ENCODE data around the gene REEP1. TPM values are rescaled to one million over a fixed set of nuclear protein-coding genes. Genes with fewer than 3 reads are reported as not detected.

Gene REEP1
- total and polyA plus RNA-seq, 2 of the 8 experiments (the other 6 are each of a cell fraction or from before 2014, with no cell fraction given): 0.74 to 1.5 TPM

GRCh38 chr2:86341470-86341869, 4.0 kb upstream of the REEP1 start:
- POLR2A ChIA-PET (ENCODE audit: partially characterized antibody): no interaction called here
- no peaks in the 10 kb centered on the region; a peak in 1 of 8 replicates for H3K36me3 ChIP-seq (ENCODE audit: control insufficient read depth in 2 of 4, insufficient read depth in 4 of 4, low read length in 3 of 4)

More at GRCh38 chr2:86341470-86341869, 4.0 kb upstream of the REEP1 start:
- H3K4ac ChIP-seq (replicated peaks; ENCODE audit: insufficient read length, low read depth, low read length): no peak overlapping the region
- H2BK15ac ChIP-seq (ENCODE audit: low read length): no peak overlapping the region
- H2BK12ac ChIP-seq (ENCODE audit: low read depth, low read length): no peak overlapping the region
- no peak overlapping the region for H2BK120ac ChIP-seq (replicated peaks; ENCODE audit: low read depth, low read length)
- H3K9ac ChIP-seq (replicated peaks in 1 of 4; ENCODE audit: extremely low read depth in 1 of 4, low read depth in 3 of 4, low read length in 3 of 4): no peak overlapping the region
- no peak overlapping the region for H3K18ac ChIP-seq (ENCODE audit: extremely low read depth, low read length)
- DNase-seq (ENCODE audit: low read depth in 1 of 2, low spot score in 2 of 2) (no peak), FAIRE-seq (no peak)
- no peak overlapping the region for H4K5ac ChIP-seq (ENCODE audit: insufficient read length, low read depth, low read length)
- TF ChIP-seq MAFK (IDR thresholded peaks at IDR 0.05; ENCODE audit: low read depth, low read length) (no peak), JUND (IDR thresholded peaks at IDR 0.05; ENCODE audit: low read length) (no peak), RNF2 (IDR thresholded peaks at IDR 0.05; ENCODE audit: borderline replicate concordance, low read depth, low read length, missing control alignments, poor library complexity, severe bottlenecking) (no peak), POLR2A (IDR thresholded peaks at IDR 0.05; ENCODE audit: control extremely low read depth in 1 of 2, low read depth in 2 of 2, low read length in 2 of 2) (no peak), EGR1 (IDR thresholded peaks at IDR 0.05; ENCODE audit: borderline replicate concordance, low read depth, low read length) (no peak), SP4 (IDR thresholded peaks at IDR 0.05; ENCODE audit: low read length) (no peak), TAF1 (IDR thresholded peaks at IDR 0.05; ENCODE audit: low read depth, low read length) (no peak), NANOG (IDR thresholded peaks at IDR 0.05; ENCODE audit: insufficient read depth, low read depth, low read length, poor library complexity, severe bottlenecking) (no peak), SUZ12 (IDR thresholded peaks at IDR 0.05; ENCODE audit: low read length) (no peak), KDM4A (IDR thresholded peaks at IDR 0.05; ENCODE audit: low read depth, low read length, severe bottlenecking) (no peak), ATF3 (IDR thresholded peaks at IDR 0.05; ENCODE audit: insufficient read depth, low read depth, low read length) (no peak), RBBP5 (IDR thresholded peaks at IDR 0.05; ENCODE audit: borderline replicate concordance, low read depth, low read length) (no peak)
- no peak overlapping the region for H3K23ac ChIP-seq (ENCODE audit: insufficient read length)
- no peak overlapping the region for H2BK5ac ChIP-seq (ENCODE audit: low read depth, low read length)
- no peaks in the 10 kb centered on the region for H3K79me1 ChIP-seq (ENCODE audit: low read depth, low read length)
- peaks cover 14 to 40% (median 34%) of the 10 kb centered on the region in 4 experiments for H3K27me3 ChIP-seq (replicated peaks in 1 of 4; ENCODE audit: control insufficient read depth in 3 of 4, extremely low read depth in 1 of 4, insufficient read depth in 3 of 4, low read length in 3 of 4)
- no peak overlapping the region for H2AK5ac ChIP-seq (ENCODE audit: low read depth, low read length)
- no peak overlapping the region for H3K56ac ChIP-seq (replicated peaks; ENCODE audit: insufficient read length, low read depth, low read length)
- H3K9me3 ChIP-seq (ENCODE audit: insufficient read depth in 2 of 2, low read depth in 1 of 2, low read length in 1 of 2): no peaks in the 10 kb centered on the region
- peaks cover 0 to 1% of the 10 kb centered on the region in 2 experiments for H4K20me1 ChIP-seq (replicated peaks in 1 of 2; ENCODE audit: control insufficient read depth in 1 of 2, insufficient read depth in 2 of 2, low read length in 2 of 2)
- no peak overlapping the region for H2BK20ac ChIP-seq (ENCODE audit: low read length)
- H3K79me2 ChIP-seq (ENCODE audit: control insufficient read depth in 1 of 2, insufficient read depth in 2 of 2, low read length in 2 of 2): no peaks in the 10 kb centered on the region
- H3K14ac ChIP-seq (ENCODE audit: insufficient read length): no peak overlapping the region
- H3K4me3 ChIP-seq (ENCODE audit: extremely low read depth in 1 of 4, insufficient read depth in 2 of 4, low read depth in 3 of 4, low read length in 4 of 4): no peak overlapping the region
- no peak overlapping the region for H2AFZ ChIP-seq (ENCODE audit: low read length)
- no peak overlapping the region for H3K4me2 ChIP-seq (ENCODE audit: insufficient read depth in 1 of 2, low read depth in 2 of 2, low read length in 2 of 2)
- no peak overlapping the region for H3K27ac ChIP-seq (ENCODE audit: low read depth, low read length)
- no peak overlapping the region for H4K8ac ChIP-seq (ENCODE audit: extremely low read depth, insufficient read depth, low read length)
- peaks cover 5% of the 10 kb centered on the region for H3K23me2 ChIP-seq (ENCODE audit: low read depth, low read length)
- H3K4me1 ChIP-seq (replicated peaks in 1 of 4; ENCODE audit: control insufficient read depth in 3 of 4, insufficient read depth in 4 of 4, low read length in 3 of 4): peaks cover 0 to 3% (median under 1%) of the 10 kb centered on the region in 4 experiments; a peak in 3 of 7 replicates
- no peak overlapping the region for H4K91ac ChIP-seq (replicated peaks; ENCODE audit: insufficient read length, low read length)
- CTCF ChIA-PET (ENCODE audit: partially characterized antibody): no interaction called here

All from H1 (cell line).